ENCODE data around the gene SWAP70. TPM values are rescaled to one million over a fixed set of nuclear protein-coding genes. Genes with fewer than 3 reads are reported as not detected.

Gene SWAP70
- total and polyA plus RNA-seq, 10 of the 15 experiments (the other 5 are each of a cell fraction or from before 2014, with no cell fraction given): 20.6 to 62.4 (median 41.7) TPM

DNA sequence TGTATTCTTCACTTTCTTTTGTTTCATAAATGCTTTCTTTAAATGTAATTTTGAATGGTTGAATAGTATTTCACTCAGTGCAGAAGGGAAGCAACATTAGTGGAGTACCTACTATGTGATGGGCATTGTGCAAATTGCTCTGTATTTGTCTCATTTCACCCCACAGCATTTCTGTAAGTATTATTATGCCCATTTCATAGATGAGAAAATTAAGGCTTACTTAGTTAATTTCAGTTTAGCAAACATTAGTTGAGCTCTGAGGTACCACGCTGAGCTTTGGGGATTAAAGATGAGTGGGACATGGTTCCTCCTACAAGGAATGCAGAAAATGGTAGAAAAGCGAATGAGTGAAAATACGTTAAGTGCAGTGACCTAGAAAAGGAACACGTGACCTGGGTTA, 58.1 kb downstream of the SWAP70 start:
- H3K27ac ChIP-seq (ENCODE audit: control insufficient read depth, insufficient read depth): no peak overlapping the region
- ChIA-PET POLR2A (interaction anchor here (1.4 kb wide), 1 partner anchor 14 kb away, joined by 3 read pairs; no protein-coding TSS in a partner anchor), SMC1A (ENCODE audit: uncharacterized antibody, unreplicated experiment) (interaction anchor here (0.7 to 3.2 kb wide), 6 partner anchors 13 to 95 kb away, joined by 3 to 15 read pairs (median 4); no protein-coding TSS in a partner anchor), RAD21 (ENCODE audit: unreplicated experiment) (no interaction called here), CTCF (interaction anchor here (1.6 kb wide), 1 partner anchor 26 kb away, joined by 4 read pairs; no protein-coding TSS in a partner anchor)
- H3K9ac ChIP-seq (ENCODE audit: control insufficient read depth, insufficient read depth, low read length): no peak overlapping the region
- no peaks in the 10 kb centered on the region for H3K27me3 ChIP-seq (replicated peaks in 1 of 2; ENCODE audit: control insufficient read depth in 2 of 2, insufficient read depth in 2 of 2, low read length in 1 of 2)
- TF ChIP-seq CEBPB (IDR thresholded peaks at IDR 0.05; ENCODE audit: borderline replicate concordance in 1 of 2, low read depth in 2 of 2, low read length in 2 of 2) (no peak), SMC3 (IDR thresholded peaks at IDR 0.05; ENCODE audit: borderline replicate concordance, low read length) (no peak), HCFC1 (IDR thresholded peaks at IDR 0.05; ENCODE audit: low read length) (no peak), POLR2A (IDR thresholded peaks at IDR 0.05; ENCODE audit: low read depth, low read length) (no peak), WRNIP1 (IDR thresholded peaks at IDR 0.05; ENCODE audit: borderline replicate concordance, low read depth, low read length) (no peak), RFX5 (IDR thresholded peaks at IDR 0.05; ENCODE audit: low read depth, low read length) (no peak), MEF2B (IDR thresholded peaks at IDR 0.05; ENCODE audit: partially characterized antibody, poor library complexity, severe bottlenecking) (no peak), ZNF24 (IDR thresholded peaks at IDR 0.05) (no peak), NRF1 (conservative IDR thresholded peaks at IDR 0.05; ENCODE audit: low read depth, low read length) (no peak), ATF7 (IDR thresholded peaks at IDR 0.05; ENCODE audit: low read depth) (no peak), SREBF1 (IDR thresholded peaks at IDR 0.05; ENCODE audit: low read length) (no peak)
- TF ChIP-seq, protein P1, sequence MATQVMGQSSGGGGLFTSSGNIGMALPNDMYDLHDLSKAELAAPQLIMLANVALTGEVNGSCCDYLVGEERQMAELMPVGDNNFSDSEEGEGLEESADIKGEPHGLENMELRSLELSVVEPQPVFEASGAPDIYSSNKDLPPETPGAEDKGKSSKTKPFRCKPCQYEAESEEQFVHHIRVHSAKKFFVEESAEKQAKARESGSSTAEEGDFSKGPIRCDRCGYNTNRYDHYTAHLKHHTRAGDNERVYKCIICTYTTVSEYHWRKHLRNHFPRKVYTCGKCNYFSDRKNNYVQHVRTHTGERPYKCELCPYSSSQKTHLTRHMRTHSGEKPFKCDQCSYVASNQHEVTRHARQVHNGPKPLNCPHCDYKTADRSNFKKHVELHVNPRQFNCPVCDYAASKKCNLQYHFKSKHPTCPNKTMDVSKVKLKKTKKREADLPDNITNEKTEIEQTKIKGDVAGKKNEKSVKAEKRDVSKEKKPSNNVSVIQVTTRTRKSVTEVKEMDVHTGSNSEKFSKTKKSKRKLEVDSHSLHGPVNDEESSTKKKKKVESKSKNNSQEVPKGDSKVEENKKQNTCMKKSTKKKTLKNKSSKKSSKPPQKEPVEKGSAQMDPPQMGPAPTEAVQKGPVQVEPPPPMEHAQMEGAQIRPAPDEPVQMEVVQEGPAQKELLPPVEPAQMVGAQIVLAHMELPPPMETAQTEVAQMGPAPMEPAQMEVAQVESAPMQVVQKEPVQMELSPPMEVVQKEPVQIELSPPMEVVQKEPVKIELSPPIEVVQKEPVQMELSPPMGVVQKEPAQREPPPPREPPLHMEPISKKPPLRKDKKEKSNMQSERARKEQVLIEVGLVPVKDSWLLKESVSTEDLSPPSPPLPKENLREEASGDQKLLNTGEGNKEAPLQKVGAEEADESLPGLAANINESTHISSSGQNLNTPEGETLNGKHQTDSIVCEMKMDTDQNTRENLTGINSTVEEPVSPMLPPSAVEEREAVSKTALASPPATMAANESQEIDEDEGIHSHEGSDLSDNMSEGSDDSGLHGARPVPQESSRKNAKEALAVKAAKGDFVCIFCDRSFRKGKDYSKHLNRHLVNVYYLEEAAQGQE (IDR thresholded peaks at IDR 0.05; ENCODE audit: low read depth, low read length): no peak
- TF ChIP-seq, protein P2, sequence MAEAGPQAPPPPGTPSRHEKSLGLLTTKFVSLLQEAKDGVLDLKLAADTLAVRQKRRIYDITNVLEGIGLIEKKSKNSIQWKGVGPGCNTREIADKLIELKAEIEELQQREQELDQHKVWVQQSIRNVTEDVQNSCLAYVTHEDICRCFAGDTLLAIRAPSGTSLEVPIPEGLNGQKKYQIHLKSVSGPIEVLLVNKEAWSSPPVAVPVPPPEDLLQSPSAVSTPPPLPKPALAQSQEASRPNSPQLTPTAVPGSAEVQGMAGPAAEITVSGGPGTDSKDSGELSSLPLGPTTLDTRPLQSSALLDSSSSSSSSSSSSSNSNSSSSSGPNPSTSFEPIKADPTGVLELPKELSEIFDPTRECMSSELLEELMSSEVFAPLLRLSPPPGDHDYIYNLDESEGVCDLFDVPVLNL (IDR thresholded peaks at IDR 0.05; ENCODE audit: low read depth, low read length): no peak
- TF ChIP-seq, protein P3, sequence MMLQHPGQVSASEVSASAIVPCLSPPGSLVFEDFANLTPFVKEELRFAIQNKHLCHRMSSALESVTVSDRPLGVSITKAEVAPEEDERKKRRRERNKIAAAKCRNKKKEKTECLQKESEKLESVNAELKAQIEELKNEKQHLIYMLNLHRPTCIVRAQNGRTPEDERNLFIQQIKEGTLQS (IDR thresholded peaks at IDR 0.05; ENCODE audit: borderline replicate concordance, extremely low read depth, low read depth, low read length): no peak
- TF ChIP-seq, protein P4, sequence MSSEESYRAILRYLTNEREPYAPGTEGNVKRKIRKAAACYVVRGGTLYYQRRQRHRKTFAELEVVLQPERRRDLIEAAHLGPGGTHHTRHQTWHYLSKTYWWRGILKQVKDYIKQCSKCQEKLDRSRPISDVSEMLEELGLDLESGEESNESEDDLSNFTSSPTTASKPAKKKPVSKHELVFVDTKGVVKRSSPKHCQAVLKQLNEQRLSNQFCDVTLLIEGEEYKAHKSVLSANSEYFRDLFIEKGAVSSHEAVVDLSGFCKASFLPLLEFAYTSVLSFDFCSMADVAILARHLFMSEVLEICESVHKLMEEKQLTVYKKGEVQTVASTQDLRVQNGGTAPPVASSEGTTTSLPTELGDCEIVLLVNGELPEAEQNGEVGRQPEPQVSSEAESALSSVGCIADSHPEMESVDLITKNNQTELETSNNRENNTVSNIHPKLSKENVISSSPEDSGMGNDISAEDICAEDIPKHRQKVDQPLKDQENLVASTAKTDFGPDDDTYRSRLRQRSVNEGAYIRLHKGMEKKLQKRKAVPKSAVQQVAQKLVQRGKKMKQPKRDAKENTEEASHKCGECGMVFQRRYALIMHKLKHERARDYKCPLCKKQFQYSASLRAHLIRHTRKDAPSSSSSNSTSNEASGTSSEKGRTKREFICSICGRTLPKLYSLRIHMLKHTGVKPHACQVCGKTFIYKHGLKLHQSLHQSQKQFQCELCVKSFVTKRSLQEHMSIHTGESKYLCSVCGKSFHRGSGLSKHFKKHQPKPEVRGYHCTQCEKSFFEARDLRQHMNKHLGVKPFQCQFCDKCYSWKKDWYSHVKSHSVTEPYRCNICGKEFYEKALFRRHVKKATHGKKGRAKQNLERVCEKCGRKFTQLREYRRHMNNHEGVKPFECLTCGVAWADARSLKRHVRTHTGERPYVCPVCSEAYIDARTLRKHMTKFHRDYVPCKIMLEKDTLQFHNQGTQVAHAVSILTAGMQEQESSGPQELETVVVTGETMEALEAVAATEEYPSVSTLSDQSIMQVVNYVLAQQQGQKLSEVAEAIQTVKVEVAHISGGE (CRISPR knock-in tag; IDR thresholded peaks at IDR 0.05): no peak
- no peaks in the 10 kb centered on the region for H3K9me3 ChIP-seq (replicated peaks; ENCODE audit: control insufficient read depth, insufficient read depth, low read length)
- peaks cover 2 to 12% of the 10 kb centered on the region in 2 experiments; a peak in 3 of 4 replicates for H3K36me3 ChIP-seq (ENCODE audit: control insufficient read depth in 2 of 2, insufficient read depth in 2 of 2, low read length in 1 of 2)
- H4K20me1 ChIP-seq (ENCODE audit: control insufficient read depth, insufficient read depth): no peaks in the 10 kb centered on the region
- no peak overlapping the region for H3K4me2 ChIP-seq (ENCODE audit: control insufficient read depth, insufficient read depth)
- no peak for FAIRE-seq
- in situ Hi-C loops (cut with MboI): no loop called here
- WGBS (ENCODE audit: insufficient coverage, insufficient replicate concordance, low lambda C conversion rate, missing lambda C conversion rate): 89% methylated on average over 4 of the region's 4 CpGs
- no peak overlapping the region for H2AFZ ChIP-seq (ENCODE audit: control insufficient read depth, low read depth, low read length)
- BruUV-seq (replicated peaks): no TSS peak
- ATAC-seq: no peak
- no peak overlapping the region for H3K4me3 ChIP-seq
- intact Hi-C loops (cut with micrococcal nuclease; ENCODE audit: unreplicated experiment): no loop called here
- H3K79me2 ChIP-seq (ENCODE audit: control insufficient read depth, insufficient read depth, low read length): peaks cover 31% of the 10 kb centered on the region
- DNase-seq (ENCODE audit: low read depth, low spot score): no peak
- H3K4me1 ChIP-seq (ENCODE audit: control insufficient read depth, insufficient read depth, low read length): peaks cover 43% of the 10 kb centered on the region

Data from GM12878 (cell line).